Stomach (tissue), 9 donors: ENCODE data around the gene STPG4. TPM values are rescaled to one million over a fixed set of nuclear protein-coding genes. Genes with fewer than 3 reads are reported as not detected.

Source experiments
- DNase-seq, 2 donors: peaks; one replicate each; pipeline versions ENCODE4 v3.0.0 to v3.0.0-alpha.2; 2013 to 2019
- H3K27ac ChIP-seq, 5 donors: fragments of 200-600 bp in 4 of 5; sonication (generic) in 4 of 5; one replicate each; pipeline ENCODE4 v1.5.1; 2013 to 2019; ENCODE audit warnings: mild to moderate bottlenecking in 1 of 5, moderate library complexity in 1 of 5
- H3K27me3 ChIP-seq, 3 donors: fragments of 200-600 bp; sonication (generic); one replicate each; pipeline ENCODE4 v1.5.1; 2017 to 2019; ENCODE audit warnings: mixed run types in 1 of 3
- H3K36me3 ChIP-seq, 4 donors: fragments of 200-600 bp; sonication (generic); 1 replicate in 3 of 4; 2 replicates in 1 of 4; pipeline ENCODE4 v1.5.1; 2016 to 2019
- H3K4me1 ChIP-seq, 4 donors: fragments of 200-600 bp; sonication (generic); one replicate each; pipeline ENCODE4 v1.5.1; 2016 to 2019
- H3K4me3 ChIP-seq, 4 donors: fragments of 200-600 bp; sonication (generic) in 3 of 4; one replicate each; pipeline ENCODE4 v1.5.1; 2016 to 2019; ENCODE audit warnings: mild to moderate bottlenecking in 1 of 4
- H3K9me3 ChIP-seq, 4 donors: fragments of 200-600 bp; sonication (generic); one replicate each; pipeline ENCODE4 v1.5.1; 2016 to 2019
- EP300 ChIP-seq: sonication (generic); formaldehyde crosslinking; IDR thresholded peaks from one replicate; pipeline ENCODE4 v1.6.1; 2017; ENCODE audit warnings: antibody characterized with exemption
- POLR2A ChIP-seq, 4 donors: fragments of 450-650 bp; IDR thresholded peaks; one replicate each; pipeline ENCODE4 v1.6.1; 2016; ENCODE audit warnings: antibody characterized with exemption in 4 of 4, control low read depth in 2 of 4, mild to moderate bottlenecking in 1 of 4, moderate library complexity in 1 of 4
- POLR2AphosphoS5 ChIP-seq, 3 donors: sonication (generic); formaldehyde crosslinking; IDR thresholded peaks; one replicate each; pipeline ENCODE4 v1.6.1; 2016; ENCODE audit warnings: antibody characterized with exemption in 3 of 3
- WGBS, 5 donors: extraction: QIAGEN DNeasy Blood & Tissue Kit in 3 of 5; methylation state at CpG; one replicate each; pipeline versions ENCODE4 v1.1.5 to v1.1.7; 2013 to 2018; 5-methylcytosine and 5-hydroxymethylcytosine counted together
- intact Hi-C: fragments of 100-400 bp; cut with DNase I; formaldehyde crosslinking; loops from one replicate; pipeline ENCODE4 v1.15.1; 2023; ENCODE audit warnings: low total_unique reads
- polyA plus RNA-seq, 3 donors: library from polyadenylated mRNA; stranded (reverse); fragments of 200-250 nt; gene quantifications; one replicate each; pipeline ENCODE4 v1.2.3, GENCODE V29; 2013
- total RNA-seq, 5 donors: library from RNA; depleted of rRNA; stranded (reverse); fragments of >200 nt; gene quantifications; one replicate each; pipeline versions ENCODE4 v1.1.0 to v1.2.3, GENCODE V29; 2014 to 2016
- TF ChIP-seq, protein P1 (sequence below), 7 experiments: fragments of 450-650 bp in 4 of 7; fragments of 200-600 bp in 3 of 7; sonication (generic) in 3 of 7; IDR thresholded peaks; one replicate each; pipeline ENCODE4 v1.5.1; 2016 to 2019; ENCODE audit warnings: antibody characterized with exemption in 7 of 7, control low read depth in 2 of 7, mild to moderate bottlenecking in 1 of 7
- donor health status: healthy with polysubstance abuse.
- donor health status: Bipolar disorder and iron deficiency.
- donor health status: healthy.

The STPG4 gene
- total and polyA plus RNA-seq, 8 donors: not detected

DNA sequence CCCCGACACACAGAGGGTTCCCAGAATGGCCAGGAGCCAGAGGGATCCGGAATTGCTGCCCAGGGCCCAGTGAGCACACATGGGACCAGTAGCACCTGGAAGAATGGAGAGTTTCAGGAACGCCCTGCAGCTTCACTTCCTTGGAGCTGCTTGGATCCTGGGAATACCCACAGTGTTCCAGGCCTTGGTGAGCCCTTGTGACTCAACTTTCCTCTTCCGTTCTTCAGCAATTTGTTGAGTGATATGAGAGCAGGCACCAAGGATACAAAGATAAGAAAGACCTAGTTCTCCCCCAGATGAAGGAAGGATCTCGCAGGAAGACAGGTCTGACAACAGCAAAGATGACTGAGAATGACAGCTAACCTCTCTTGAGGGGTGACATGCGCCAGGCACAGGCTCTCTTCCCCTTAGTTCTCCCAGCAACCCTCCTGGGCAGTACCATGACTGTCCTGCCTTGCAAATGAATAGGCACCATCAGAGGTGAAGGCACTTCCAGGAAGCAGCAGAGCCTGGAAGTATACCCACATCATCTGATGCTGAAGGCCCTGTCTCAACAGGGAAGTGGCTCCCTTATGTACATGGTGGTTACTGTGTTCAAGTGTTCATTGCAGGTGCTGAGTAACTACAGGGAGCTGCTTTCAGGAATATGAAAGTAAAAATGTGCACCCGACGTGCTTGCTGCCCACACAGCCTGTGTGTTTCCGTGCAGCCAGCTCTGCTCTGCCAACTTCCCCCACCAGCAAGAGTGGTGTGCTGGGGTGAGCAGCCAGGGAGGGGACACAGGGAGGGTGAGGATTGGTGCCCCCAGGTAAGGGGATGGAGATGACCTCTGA is 116.2 kb downstream of the STPG4 start:
- TF ChIP-seq POLR2AphosphoS5 (IDR thresholded peaks at IDR 0.05) (no peak), EP300 (no peak), POLR2A (IDR thresholded peaks at IDR 0.05) (no peak)
- TF ChIP-seq, protein P1, sequence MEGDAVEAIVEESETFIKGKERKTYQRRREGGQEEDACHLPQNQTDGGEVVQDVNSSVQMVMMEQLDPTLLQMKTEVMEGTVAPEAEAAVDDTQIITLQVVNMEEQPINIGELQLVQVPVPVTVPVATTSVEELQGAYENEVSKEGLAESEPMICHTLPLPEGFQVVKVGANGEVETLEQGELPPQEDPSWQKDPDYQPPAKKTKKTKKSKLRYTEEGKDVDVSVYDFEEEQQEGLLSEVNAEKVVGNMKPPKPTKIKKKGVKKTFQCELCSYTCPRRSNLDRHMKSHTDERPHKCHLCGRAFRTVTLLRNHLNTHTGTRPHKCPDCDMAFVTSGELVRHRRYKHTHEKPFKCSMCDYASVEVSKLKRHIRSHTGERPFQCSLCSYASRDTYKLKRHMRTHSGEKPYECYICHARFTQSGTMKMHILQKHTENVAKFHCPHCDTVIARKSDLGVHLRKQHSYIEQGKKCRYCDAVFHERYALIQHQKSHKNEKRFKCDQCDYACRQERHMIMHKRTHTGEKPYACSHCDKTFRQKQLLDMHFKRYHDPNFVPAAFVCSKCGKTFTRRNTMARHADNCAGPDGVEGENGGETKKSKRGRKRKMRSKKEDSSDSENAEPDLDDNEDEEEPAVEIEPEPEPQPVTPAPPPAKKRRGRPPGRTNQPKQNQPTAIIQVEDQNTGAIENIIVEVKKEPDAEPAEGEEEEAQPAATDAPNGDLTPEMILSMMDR (IDR thresholded peaks at IDR 0.05): no peak
- WGBS, 5 donors: 60 to 79% (median 78%) methylated on average over 9 of the region's 9 CpGs
- no peak for DNase-seq
- H3K9me3 ChIP-seq: no peaks in the 10 kb centered on the region
- intact Hi-C loops: no loop called here
- peaks cover 38 to 86% (median 63%) of the 10 kb centered on the region in 4 donors for H3K4me1 ChIP-seq
- peaks cover 0 to 13% (median 11%) of the 10 kb centered on the region in 4 donors for H3K36me3 ChIP-seq
- no peaks in the 10 kb centered on the region for H3K27me3 ChIP-seq
- H3K27ac ChIP-seq: peak overlapping the region in 4 of 5 donors; percentile 55 to 79 (median 68)
- H3K4me3 ChIP-seq: no peak overlapping the region

GRCh38 chr2:47037678-47038077 is 117.4 kb downstream of the STPG4 start:
- Histone ChIP-seq H3K27me3 (no peaks in the 10 kb centered on the region), H3K27ac (peak overlapping the region in 1 of 5 donors; percentile 87), H3K36me3 (peaks cover 0 to 13% (median 11%) of the 10 kb centered on the region in 4 donors), H3K4me3 (no peak overlapping the region), H3K9me3 (no peaks in the 10 kb centered on the region), H3K4me1 (peaks cover 42 to 86% (median 63%) of the 10 kb centered on the region in 4 donors)
- whole genome bisulfite sequencing, 5 donors: 77 to 96% (median 85%) methylated on average over 9 of the region's 9 CpGs
- TF ChIP-seq EP300: no peak
- TF ChIP-seq, protein P1 (IDR thresholded peaks at IDR 0.05): no peak
- no peak for TF ChIP-seq POLR2AphosphoS5 (IDR thresholded peaks at IDR 0.05)
- TF ChIP-seq POLR2A (IDR thresholded peaks at IDR 0.05): no peak
- intact Hi-C loops: no loop called here
- no peak for DNase-seq

Other genes starting within 250 kb of the STPG4 start
- gene MCFD2, start 239.5 kb downstream of the STPG4 start, total RNA-seq: 100 to 1,000 TPM in 2 of 5 donors, 10 to 100 TPM in 3; 13.3 to 127 (median 78.0) TPM
- gene MCFD2, start 239.5 kb downstream of the STPG4 start, polyA plus RNA-seq: 10 to 100 TPM; 15.9 to 23.5 (median 17.1) TPM
- 10 to 100 TPM in 4 of 5 donors, 1 to 10 TPM in 1; 7.2 to 44.6 (median 28.1) TPM for gene TTC7A, start 214.1 kb downstream of the STPG4 start, total RNA-seq
- 1 to 10 TPM; 4.9 to 9.1 (median 8.5) TPM for gene TTC7A, start 214.1 kb downstream of the STPG4 start, polyA plus RNA-seq
- gene CALM2, start 21.2 kb upstream of the STPG4 start, total RNA-seq: 100 to 1,000 TPM; 193 to 700 (median 438) TPM
- 100 to 1,000 TPM; 392 to 541 (median 413) TPM for gene CALM2, start 21.2 kb upstream of the STPG4 start, polyA plus RNA-seq
- gene EPCAM, start 214.0 kb upstream of the STPG4 start, total RNA-seq: 100 to 1,000 TPM in 3 of 5 donors, 10 to 100 TPM in 2; 19.3 to 509 (median 119) TPM
- gene EPCAM, start 214.0 kb upstream of the STPG4 start, polyA plus RNA-seq: 10 to 100 TPM; 24.6 to 82.9 (median 73.9) TPM
- 10 to 100 TPM in 3 of 5 donors, 1 to 10 TPM in 2; 3.1 to 31.5 (median 13.8) TPM for gene MSH2, start 247.8 kb upstream of the STPG4 start, total RNA-seq
- gene MSH2, start 247.8 kb upstream of the STPG4 start, polyA plus RNA-seq: 1 to 10 TPM; 5.7 to 8.1 (median 6.2) TPM